Limb (tissue), 2 donors: ENCODE data around the gene GPR68.

Source experiments
- DNase-seq, 2 donors: peaks; one replicate each; pipeline ENCODE4 v3.0.0-alpha.2; 2016; ENCODE audit errors: extremely low spot score in 2 of 2

Gene GPR68

DNA sequence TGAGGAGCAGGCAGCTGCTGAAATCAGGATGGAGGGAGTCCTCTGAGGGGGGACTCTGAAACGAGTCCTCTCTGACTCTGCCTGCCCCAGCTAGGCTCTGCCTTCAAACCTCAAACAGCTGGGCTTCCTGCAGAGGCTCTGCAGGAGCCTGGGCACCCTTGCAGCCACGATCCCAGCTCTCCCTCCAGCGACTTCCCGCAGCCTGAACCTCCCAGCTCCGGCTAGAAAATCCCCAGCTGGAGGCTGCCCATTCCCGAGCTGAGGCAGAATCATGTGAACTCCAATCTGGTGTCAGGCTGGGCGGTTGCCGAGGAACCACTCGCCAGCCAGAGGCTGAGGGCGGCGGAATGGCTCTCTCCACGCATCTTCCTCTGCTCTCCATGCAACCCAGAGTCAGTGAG, at the start of gene GPR68:
Gene GPR68, minus strand, starts transcription at position 204 of the 401 bp plus-strand sequence. CDS start 9,654 bp downstream, outside the sequence.
- peak in 1 of 2 donors; percentile 52 for DNase-seq

DNA sequence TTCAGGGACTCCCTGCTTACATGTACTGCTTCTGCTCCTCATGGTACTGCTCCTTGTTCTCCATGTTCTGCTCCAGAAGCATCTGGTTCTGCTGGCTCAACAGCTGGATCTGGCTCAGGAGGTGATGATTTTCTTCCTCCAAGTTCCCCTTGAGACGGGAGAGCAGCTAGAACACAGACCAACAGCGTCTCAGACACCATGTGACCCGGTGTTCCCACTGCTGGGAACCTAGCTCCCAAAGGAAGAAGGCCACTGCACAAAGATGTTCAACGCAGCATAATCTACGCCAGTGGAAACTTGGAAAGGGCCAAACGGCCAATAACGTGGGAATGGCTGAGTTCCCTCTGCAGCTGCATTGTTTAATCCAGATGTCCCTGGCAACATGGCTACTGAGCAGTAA, 49.6 kb upstream of the GPR68 start:
- no peak for DNase-seq

GRCh38 chr14:91293281-91293680, 48.8 kb upstream of the GPR68 start:
- no peak for DNase-seq

- DNase-seq, result no peak
Observed at GRCh38 chr14:91292491-91292890, 48.0 kb upstream of the GPR68 start.

GRCh38 chr14:91291786-91292405, 47.4 kb upstream of the GPR68 start:
- no peak for DNase-seq

DNA sequence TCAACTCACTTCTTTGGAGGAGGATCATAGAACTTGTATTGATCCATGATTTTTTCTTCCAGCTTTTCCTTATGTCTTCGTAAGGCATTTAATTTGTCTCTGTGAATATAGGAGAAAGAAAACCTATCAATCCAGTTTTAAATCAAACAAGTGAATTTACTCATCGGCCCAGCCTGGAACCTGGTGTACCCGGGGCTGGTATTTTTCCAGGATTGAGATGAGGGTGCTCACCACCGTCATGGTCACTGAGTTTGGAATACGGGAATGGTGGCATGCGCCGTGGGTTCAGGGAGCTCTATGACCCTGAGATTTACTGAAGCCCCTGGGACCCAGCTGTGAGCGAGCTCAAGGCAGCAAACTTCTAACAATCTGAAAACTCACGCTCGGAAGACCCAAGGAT, 46.5 kb upstream of the GPR68 start:
- no peak for DNase-seq

GRCh38 chr14:91289464-91289863, 45.0 kb upstream of the GPR68 start:
- DNase-seq, result no peak

- no peak for DNase-seq
Observed at GRCh38 chr14:91288876-91289275, 44.4 kb upstream of the GPR68 start.

GRCh38 chr14:91286530-91286937, 42.0 kb upstream of the GPR68 start:
- DNase-seq, result peak; percentile 57 to 85

DNA sequence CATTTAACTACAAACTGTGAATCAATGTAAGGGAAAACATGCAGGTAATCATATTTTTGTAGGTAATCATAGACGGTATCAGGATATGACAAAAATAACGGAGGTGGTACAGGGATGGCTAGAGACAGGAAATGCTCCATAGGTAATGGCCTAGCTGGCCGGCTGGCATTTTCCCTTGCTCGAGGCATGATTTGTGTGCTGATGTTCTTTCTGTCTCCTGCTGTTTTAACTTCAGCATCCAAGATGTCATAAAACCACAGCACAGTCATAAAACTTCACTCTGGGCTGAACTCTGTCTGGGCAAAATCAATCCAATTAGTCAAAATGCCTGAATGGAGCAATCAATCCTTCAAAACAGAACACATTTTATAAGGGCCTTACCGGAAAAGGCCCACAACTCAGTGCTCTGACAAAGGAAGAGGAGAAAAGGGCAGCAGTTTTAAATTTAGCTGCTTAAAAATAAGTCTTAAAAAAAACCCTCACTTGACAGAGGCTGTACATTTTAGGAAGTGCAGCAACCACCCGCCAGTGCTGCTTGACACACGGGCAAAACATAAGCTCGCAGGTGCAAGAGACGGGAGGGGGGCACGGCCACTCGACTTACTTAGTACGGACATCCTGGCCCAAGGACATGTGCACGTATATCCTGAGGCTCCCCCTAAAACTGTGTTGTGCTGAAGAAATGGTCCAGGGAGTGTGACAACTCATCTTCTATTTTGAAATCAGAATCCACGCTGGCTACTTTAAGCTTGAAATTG, 40.5 kb upstream of the GPR68 start:
- DNase-seq, result no peak

DNA sequence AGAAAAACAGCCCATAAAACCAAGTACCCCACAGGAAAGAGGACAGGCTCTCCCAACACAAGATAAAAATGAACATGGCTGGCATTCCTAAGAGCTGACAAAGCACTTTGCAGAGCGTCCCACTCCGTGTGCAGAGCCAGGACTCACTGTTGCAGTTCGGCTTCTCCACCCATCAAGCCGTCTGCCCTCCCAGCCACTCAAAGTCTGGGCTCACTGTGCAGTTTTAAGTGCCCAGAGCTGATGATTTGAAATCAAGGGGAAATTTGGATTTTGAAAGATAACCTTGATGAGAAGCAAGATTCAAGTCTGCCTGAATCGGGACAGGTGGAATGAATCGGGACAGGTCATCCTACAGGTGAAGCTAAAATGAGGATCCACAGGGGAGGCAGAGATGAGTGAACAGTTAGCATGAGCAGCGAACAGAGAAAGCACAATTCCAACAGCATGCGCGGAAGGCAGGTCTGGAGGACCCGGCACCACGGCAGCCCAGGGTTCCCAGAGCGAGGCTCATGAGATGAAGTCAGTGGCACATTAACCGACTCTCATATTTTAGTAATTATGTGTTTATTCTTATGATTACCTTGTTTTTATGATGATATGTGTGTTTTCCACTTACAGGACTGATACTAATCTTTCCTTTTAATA, 39.8 kb upstream of the GPR68 start:
- DNase-seq, result no peak

GRCh38 chr14:91283666-91284065, 39.2 kb upstream of the GPR68 start:
- DNase-seq, result no peak

DNA sequence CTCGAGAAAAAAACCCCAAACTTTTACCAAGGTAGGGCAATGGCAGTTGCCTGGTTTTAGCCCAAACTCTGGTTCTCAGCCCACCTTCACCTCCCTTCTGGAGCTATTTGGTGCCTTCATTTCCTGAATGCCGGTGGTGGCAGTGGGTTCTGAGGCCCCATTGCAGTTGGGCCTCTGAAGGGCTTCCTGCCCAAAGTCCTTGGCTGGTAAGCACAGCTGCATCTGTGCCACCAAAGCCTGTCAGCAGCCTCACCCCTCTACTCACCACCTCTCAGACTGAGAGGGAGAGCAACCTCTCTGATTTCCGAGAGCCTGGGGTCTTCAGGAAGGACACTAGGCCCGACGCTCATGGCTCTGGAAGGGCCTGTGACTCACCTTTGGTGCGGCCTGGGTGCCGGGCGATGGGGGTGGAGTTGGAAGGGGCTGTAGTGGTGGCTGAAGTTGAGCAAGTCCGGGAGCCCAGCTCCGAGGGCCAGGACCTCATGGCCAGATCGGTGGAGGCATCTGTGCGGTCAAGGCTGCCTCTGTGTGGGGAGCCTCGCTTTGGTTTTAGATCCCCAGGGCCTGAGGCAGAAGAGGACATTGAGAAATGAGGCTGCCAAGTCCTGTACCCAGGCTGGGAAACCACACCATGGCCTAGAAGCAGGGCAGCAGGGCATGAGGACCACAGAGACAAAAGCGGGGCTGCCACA, 38.6 kb upstream of the GPR68 start:
- DNase-seq, result no peak

GRCh38 chr14:91281346-91281745, 36.8 kb upstream of the GPR68 start:
- DNase-seq, result peak in 1 of 2 donors; percentile 16

DNA sequence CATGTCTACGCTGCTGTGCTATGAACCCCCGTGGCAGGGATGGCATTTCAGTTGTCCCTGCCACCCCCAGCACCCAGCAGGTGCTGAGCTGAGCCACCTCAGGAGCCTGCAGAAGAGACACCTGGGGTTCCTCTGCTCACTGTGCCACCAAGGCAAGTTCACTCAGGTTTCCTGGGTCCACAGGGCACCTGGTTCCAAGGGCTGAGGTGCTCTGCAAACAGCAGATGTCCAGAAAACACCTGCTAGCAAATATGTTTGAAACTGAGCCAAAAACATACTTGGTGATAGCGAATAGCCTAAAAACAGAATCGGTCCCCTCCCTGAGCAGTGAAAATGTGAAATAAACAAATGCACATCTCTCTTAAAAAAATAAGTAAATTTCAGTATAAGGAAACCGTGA, 35.6 kb upstream of the GPR68 start:
- DNase-seq, result no peak

GRCh38 chr14:91279354-91279753, 34.9 kb upstream of the GPR68 start:
- no peak for DNase-seq

- DNase-seq, result no peak
Observed at GRCh38 chr14:91278383-91278715, 33.8 kb upstream of the GPR68 start.

DNA sequence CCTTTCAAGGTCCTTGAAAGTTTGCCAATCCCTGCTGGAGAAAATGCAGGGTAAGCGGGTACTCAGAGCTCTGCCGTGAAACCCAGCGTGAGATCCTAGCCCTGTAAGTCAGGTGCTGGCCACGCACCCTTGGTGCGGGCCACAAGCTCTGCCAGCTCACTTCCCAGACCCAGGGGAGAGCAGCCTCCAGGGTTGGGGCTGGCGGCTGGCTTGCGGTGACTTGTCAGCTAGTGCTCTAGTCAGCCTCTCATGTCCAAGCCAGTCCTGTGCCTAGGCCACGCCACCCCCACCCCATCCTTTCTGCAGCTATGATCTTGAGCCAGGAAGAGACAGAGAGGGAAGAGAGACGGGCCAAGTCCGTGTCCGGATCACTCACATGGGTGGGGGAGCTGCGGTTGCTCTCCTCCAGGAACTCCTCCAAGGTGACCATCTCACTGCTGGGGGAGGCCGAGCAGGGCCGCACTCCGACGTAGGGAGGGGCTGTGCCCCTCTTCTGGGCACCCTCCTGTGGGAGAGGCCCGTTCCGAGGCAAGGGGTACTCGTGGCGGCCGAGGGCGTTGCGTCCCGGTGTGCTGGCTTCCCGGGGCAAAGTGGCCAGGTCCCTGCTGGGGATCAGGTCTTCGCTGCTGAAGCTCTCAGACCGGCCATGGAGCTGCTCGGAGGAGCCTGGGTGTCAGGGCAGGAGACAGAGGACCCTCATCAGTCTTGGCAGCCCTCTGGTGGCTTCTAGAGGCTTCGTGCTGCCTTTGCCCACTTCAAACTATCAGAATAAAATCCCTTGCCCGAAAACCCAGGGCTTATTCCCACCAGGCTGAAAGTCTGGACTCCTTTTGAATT, 33.3 kb upstream of the GPR68 start:
- no peak for DNase-seq

DNA sequence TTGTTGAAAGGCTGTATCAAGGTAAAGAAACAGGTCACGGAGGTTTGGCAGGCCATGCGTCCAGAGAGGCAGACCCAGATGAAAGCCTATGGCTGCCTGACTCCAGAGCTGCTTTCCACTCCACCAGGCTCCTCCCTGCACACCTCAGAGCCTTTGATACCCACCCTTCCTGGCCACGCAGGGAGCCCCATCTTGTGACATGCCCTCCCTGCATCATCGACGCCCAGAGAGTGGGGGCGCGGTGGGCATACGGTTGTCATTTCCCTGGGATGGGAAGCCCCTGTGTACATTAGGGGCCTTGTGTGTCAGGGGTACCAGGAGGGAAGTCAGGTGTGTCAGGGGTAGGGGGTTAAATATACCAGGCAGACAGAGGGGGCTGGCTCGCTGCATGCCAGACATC, 30.3 kb upstream of the GPR68 start:
- DNase-seq, result no peak

DNA sequence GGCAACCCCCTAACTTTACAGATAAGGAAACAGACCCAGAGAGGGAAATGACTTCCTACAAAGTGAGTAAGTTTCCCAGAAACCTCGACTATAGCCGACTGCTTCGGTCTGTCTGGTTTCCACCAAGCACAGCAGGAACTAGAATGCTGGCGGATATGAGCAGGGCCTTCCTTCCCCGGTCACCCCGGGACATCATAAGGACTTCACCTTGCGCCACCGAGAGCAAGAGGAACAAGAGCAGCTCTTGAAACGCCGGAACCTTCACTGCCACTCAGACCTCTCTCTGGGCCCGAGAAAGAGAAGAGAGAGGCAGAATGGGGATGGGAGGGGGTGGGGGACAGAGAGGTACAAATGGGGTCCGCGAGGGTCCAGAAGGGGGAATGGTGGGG, 29.4 kb upstream of the GPR68 start:
- DNase-seq, result no peak

- no peak for DNase-seq
Observed at GRCh38 chr14:91273273-91273884, 28.9 kb upstream of the GPR68 start.
